DMS153 treated with DMSO at 0.1 percent for 48 hours (cell line): ENCODE data around the gene APBA2.

Experiments
- DNase-seq: peaks from one replicate; lab custom pipeline; 2025; ENCODE audit not compliant: unreplicated experiment; lab: John Stamatoyannopoulos, UW

The APBA2 gene

GRCh38 chr15:28933710-28934445 lies 48.1 kb downstream of the APBA2 start:
- no peak for DNase-seq

DNA sequence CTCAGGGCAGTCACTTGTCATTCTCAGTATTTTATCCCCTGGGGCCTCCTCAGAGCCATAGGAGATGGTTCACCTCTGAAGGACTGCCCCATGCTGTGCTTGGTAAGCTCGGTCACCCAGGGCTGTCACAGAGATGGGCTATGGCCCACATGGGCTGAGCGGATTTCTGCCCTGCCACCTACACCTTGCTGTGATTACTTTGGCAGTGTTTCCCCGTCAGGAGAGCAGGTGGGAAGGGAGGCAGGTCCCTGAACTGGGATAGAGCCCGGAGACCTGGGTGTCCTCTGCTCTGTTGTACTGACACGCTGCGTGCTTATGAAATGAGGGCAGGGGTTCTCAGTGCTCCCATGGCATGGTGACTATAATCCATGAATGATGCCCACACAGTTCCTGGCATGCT lies 48.9 kb downstream of the APBA2 start:
- no peak for DNase-seq

DNA sequence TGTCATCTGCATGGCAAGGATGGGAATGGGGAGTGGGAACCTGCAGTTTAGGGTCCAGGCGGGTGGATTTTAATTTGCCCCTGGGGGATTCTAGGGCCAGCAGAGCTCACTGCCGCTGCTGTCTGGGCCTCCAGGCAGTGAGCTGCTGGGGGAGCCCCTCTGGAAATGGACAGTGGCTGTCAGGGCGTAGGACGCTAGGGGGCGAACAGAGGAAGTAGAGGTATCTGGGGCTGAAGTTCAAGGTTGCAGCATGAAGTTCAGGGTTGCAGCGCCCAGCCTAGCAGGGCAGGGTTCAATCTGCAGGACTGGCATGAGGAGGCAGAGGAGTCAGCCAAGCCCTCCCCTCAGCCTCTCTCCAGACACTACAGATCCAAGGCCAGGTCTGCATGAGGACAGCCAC lies 49.5 kb downstream of the APBA2 start:
- DNase-seq, result no peak

DNA sequence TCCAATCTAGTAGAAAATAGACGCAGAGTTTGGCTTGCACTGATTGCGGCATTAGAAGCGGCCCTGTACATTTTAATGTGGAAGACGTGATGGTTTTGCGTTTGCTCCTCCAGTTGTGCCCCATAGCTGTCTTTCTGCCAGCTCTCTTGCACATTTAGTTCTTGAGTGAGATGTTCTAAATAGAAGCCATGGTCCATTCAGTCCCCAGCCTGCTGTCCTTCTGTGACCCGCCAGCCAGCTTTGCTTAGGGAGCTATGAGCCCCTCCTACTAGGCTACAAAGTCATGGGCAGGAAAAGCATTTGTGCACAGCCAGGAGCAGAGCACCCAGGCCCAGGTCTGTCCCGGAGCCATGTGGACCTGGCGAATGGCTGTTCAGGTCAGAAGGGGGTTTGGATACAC lies 50.3 kb downstream of the APBA2 start:
- DNase-seq, result no peak

DNA sequence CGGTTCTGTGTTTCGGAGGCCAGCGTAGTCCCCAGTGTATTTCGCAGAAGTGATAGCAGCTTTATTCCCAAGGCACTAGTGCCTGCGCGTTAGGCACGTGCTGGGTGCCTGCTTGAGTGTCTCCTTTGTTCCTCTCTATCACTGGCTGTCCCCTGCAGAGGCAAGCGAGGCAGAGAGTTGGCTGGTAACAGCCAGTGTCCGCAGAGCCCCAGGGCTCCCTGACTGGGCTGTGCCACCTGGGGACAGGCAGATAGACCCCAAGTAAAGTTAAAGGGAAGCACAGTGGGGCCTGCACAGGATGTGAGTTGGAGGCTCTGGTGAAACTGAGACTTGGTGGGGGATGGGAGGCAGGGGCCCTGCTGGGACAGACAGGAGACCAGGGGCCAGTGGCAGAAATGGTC lies 50.7 kb downstream of the APBA2 start:
- no peak for DNase-seq

DNA sequence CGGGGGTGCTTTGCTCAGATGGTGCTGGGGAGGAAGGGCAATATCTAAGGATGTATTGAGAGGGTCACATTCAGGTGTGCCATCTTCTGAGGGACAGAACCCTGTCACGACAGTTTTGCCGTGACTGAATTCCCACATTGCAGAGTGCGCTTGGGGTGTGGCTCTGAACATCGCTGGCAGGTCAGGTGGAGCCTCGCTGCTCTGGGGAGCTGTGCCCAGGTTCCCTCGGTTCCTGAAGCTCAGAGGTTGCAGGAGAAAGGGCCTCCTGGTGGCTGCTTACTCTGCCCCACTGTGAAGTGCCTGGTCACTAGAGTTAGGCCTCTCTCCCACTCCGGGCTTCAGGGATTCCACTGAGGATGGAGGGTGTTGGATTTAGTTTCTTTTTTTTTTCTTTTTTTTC lies 51.5 kb downstream of the APBA2 start:
- DNase-seq, result no peak

DNA sequence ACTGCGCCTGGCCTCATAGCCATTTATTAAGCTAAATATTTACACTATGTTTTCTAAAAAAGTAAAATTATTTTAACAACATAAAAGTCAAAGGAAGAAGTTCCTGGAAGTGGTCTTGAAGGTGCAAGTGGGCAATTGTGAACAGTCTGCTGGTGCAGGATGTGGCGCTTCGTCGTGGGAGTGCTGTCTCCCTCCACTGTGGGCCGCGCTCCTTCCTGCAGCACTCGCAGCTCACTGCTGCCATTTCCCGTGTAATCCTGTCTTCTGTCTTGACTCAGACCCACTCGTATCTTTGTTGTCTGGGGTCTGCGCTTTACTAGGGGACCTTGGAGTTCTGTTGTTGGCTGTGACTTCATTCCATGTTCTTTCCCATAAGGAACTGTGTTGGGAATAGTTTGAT lies 56.3 kb downstream of the APBA2 start:
- DNase-seq, result no peak

DNA sequence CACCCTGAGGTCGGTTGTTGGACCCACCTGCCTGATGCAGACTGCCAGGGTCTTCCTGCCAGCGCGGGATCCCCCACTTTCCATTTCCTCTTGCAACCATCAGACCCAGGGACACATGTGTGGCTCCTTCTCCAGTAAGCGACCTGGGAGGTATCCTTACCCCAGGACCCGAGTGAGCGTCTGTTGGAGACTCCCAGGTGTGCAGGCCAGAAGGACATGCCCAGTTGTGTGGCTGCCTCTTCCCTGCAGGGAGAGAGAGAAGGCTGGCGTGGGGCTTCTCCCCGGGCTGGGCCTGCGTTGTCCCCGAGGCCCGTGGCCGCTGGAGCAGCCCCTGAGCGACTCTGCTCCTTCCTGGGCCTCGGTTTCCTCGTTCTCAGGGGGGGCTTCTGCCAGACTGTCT lies 56.8 kb downstream of the APBA2 start:
- no peak for DNase-seq

GRCh38 chr15:28943146-28943545 lies 57.4 kb downstream of the APBA2 start:
- no peak for DNase-seq

DNA sequence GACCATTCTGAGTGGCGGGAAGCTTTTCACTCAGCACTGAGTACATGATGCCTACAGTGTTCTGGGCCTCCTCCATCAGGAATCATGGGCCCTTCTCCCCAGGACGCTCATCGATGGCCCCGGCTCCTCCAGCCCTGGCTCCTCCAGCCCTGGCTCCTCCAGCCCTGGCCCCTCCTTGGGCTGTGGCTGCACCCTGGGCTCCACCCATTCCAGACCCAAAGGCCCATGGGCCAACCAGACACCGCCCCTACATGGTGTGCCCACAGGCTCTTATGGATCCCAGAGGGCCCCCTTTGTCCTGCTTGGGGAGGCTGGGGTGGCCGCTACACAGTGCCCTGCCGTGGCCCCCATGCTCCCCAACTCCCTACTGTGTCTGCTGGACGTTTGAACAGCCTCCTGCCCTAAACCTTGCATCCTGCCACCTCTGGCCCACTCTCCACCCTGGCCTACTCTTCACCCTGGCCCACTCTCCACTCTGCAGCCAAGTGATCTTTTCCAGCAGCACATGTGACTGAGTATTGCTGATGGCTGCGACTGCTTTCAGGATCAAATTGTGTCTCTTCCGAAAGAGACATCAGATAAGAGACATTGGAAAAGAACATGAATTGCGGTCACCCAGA lies 57.9 kb downstream of the APBA2 start:
- DNase-seq, result no peak

DNA sequence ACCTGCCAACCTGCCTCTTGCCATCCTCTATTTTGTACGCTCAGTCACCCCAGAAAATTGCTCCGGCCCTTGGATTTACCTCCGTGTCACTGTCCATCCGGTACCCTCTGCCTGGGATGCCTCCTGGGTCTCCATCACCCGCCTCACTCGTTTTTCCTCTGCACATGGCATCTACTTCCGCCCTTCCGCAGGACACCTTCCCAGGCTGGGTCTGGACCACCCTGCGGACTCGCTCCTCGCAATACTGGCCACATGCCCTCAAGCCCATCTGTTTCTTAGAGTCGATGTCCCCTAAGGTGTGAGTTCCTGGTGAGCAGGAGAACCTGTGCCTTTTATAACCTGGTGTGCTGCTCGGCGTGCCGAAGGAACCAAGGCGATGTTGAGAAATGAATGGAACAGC lies 58.5 kb downstream of the APBA2 start:
- DNase-seq, result no peak

- no peak for DNase-seq
These were observed 59.0 kb downstream of the APBA2 start for GRCh38 chr15:28944696-28945300.

- no peak for DNase-seq
These were observed 60.0 kb downstream of the APBA2 start for GRCh38 chr15:28945626-28946230.

DNA sequence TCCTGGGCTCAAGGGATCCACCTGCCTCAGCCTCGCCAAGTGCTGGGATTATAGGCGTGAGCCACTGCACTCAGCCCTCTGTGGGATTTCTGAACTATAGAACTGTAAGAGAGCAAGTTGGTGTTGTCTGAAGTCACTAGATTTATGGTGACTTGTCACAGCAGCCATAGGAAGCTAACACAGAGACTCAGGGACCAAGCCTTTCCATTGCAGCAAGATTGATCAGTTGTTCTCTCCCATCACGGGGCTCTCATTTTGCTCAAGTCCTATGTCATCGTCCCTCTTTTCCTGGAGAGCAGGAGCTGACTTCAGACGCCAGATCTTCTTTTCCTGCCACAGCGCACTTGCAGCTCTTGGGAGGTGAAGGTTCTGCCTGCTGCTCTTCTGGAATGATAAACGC lies 61.0 kb downstream of the APBA2 start:
- DNase-seq, result no peak

GRCh38 chr15:28947221-28947674 lies 61.5 kb downstream of the APBA2 start:
- DNase-seq, result no peak

DNA sequence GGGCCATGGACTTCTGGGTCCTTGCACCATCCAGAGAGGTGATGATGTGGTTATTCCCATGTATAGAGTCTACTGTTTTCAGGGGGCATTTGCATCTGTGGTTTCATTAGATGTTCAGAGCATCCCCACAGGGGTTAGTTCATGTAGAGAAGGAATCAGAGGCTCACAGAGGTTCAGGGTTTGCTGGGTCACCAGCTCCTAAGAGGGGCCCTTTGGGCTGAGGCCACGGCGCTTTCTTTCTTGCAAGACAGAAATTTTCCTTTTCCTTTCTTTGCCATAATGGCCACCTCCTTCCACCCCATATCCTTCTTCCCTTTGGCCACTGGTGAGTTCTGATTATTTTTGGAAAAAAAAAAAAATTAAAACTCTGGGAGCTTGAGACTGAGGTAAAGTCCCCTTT lies 62.3 kb downstream of the APBA2 start:
- no peak for DNase-seq

DNA sequence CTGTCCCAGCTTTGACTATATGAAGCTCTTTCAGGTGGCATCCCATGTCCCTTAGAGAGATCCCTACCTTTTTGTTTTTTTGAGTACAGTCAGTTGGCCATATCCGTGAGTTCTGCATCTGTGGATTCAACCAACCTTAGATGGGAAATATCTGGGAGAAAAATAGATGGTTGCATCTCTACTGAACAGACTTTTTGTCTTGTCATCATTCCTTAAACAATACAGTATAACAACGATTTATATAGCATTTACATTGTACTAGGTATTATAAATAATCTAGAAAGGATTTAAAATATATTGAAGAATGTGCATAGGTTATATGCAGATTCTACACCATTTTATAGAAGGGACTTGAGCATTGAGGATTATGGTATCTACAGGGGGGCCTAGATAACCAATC lies 65.1 kb downstream of the APBA2 start:
- DNase-seq, result no peak

DNA sequence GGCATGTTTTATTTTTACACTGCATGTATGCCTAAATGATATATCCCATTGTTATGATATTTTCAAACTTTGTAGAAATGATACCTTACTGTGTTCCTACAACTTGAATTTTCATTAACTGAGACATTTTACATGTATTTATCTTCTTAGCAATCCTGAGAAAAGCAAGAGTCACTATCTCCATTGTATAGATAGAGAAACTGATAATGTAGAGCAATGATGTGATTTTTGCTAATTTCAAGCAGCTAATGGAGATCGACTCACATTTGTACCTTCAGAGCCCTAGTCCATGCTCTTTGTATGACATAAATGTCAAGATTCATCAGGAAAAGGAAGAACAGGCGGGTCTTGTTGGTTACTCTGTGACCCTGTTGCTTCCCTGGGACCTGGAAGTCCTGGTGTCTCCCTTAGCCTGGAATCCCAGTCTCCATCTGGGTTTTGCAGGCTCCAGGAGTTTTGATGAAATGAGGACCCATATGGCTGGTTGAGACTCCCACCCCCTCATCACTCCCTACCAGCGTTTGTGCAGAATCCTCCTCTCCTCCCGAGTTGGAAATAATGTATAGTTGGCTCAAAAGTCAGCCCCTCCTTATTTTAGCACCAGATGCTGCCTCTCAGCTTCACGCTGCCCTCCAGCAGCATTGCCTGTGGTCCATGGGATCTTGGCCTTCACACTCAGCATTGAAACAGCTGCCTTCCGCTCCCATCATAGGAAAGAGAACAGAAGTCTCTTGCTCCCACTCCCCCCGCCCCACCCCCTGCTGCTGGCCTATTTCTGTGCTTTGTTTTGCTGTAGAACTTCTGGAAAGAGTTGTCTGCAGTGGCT lies 67.1 kb downstream of the APBA2 start:
- DNase-seq, result no peak

- no peak for DNase-seq
These were observed 67.9 kb downstream of the APBA2 start for GRCh38 chr15:28953573-28954195.

DNA sequence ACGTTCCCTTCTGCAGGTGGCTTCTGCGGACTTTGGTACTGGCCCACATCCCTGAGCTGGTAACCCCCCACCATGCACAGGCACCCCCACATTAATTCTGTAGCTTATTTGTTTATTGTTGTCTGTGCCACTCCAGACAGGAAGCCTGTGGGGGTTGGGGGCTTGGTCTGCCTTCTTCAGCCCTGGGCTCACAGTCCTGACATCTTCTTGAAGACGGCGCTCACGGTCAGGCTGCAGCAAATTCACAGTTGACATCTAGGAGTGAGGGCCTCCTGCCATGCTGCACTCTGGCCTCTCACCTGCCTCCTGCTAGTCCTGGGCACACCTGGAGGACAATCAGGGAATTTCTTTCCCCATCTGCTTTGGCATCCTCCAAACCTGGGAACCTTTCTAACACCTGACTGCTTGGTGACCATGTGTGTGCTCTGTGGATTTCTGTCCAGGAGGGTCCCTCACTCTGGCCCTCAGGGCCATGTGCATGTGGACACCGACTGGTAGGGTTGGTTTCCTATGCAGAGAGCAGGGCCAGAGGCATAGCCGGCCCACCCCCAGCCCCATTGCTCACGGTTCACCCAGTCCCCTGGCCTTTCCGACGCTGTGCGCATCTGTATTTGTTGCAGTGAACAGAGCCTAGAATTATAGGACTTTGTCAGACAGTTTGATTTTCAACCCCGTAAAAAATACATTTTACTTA lies 68.8 kb downstream of the APBA2 start:
- no peak for DNase-seq
